HG03354 (cell line): ENCODE results near the gene KCNJ9.
"Not testable (repeated sequence)": the region's sequence is repeated elsewhere in the genome, so short reads cannot be mapped to it uniquely, and the experiment has no call there.

Experiments used
- ATAC-seq: cut with Tn5 transposase; IDR thresholded peaks from one replicate; pipeline ENCODE4 v1.9.1; 2021; ENCODE audit warnings: mild to moderate bottlenecking; ENCODE audit not compliant: unreplicated experiment, poor library complexity, severe bottlenecking

The KCNJ9 gene

DNA sequence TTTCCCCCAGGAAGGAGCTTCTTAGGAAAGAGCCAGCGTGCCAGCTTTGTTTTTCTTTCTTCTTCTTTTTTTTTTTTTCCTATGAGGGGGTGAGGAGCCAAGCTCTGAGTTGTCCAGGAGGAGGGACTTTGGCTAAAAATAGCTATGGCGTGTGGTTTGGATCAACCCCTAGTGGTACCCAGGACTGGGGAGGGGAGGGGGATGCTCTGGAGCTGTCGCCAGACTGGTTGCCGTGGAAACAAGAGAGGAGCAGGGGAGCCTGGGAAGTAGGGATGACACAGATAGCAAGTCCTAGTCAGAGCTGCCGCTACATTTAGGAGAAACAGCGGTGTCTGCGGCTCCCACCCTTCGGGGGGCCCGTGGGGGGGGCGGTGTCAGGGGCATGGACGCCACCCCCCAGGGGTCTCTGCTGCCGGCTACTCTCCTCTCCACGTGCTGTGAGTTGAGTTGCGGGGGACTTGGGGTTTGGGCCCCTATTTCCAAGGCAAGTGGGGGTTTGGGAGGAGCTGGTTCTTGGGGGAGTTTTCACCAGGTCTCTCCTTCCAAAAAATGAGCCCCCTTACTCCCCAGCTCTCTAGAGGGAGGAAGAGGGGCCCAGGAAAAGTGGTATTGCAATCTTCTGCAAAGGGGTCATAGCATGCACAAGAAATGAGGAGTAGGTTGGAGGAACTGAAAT lies at the start of gene KCNJ9:
Gene KCNJ9 (plus strand): TSS at position 278 of the 676 bp plus-strand sequence. CDS start 2,493 bp downstream, outside the sequence.
- no peak for ATAC-seq

DNA sequence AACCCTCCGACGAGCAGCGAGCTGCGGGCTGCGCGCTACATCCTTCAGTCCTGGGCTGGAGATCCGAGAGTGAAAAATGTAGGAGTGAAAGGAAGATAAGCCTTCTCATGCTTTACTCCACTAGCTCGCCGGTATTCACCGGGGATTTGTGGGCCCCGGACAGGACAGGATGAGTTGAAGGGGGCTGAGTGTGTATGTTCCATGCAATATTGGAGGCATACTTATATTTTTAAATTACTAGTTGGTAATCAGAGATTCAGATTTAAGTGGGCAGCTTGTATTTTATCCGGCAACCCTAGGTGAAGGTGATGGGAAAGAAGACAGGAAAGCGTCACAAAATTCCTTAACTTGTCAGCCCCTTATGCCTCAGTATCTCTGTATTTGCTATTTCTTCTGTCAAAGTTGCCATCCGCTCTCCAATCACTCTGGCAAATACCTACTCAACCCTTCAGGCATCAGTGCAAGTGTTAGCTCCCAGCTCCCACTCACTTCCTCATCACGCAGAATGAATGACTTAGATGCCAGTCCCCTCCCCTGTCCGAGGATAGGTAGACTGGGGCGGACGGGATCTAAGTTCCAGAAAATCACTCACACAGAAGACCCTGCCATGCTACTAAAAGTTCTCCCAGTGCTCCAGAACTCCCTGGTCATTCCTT lies 49.0 kb upstream of the KCNJ9 start:
- ATAC-seq, result no peak

DNA sequence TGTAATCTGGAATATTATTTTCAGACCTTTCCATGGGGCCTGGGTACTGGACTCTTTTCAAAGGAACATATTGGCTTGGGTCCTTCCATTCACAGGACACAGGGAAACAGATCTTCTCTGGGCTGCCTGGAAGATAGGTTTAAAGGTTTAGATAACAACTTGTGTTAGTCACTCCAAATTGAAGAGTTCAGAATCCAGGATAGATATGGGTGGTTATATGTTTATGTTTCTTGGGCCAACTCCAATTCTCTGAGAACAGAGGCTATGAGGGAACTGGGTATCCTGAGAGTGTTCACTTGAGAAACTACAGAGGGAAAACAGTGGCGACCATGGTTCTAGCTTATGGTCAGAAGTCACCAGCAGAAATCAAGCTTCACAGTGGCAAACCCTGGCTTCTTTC lies 40.9 kb upstream of the KCNJ9 start:
- ATAC-seq, result no peak

DNA sequence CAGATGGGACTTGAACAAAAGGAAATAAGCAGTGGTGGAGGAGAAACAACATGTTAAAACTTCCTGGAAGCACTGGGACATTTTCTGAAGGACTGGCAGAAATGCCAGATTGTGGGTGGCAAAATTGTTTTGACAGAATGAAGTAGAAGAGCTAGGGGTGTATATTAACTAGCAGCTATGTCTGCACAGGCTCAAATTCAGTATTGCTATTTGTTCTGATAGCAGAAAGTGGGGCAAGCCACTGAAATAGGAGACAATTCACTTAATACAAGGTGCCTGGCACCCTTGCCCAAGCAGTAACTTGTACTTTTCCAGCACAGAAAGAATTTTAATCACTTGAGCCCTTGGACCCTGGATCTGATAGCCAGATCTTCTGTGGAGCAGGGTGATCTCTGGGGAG lies 37.8 kb upstream of the KCNJ9 start:
- ATAC-seq, result no peak

DNA sequence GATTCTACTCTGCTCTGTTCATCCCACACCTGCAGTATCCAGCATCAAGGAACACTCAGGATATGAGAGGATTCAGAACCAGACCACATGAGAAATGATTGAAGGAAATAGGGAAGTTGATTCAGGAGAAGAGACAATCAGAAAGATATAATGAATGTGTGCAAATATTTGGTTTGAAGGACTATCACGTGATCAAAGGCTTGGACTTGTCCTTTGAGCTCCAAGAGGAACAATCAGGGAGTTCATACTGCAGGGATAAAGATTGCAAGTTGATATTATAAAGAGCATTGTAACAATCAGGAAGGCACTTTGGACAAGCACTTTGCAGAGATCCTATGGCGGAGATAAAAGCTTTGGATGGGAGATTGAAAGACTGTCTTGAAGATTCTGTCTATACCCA lies 35.7 kb upstream of the KCNJ9 start:
- no peak for ATAC-seq

DNA sequence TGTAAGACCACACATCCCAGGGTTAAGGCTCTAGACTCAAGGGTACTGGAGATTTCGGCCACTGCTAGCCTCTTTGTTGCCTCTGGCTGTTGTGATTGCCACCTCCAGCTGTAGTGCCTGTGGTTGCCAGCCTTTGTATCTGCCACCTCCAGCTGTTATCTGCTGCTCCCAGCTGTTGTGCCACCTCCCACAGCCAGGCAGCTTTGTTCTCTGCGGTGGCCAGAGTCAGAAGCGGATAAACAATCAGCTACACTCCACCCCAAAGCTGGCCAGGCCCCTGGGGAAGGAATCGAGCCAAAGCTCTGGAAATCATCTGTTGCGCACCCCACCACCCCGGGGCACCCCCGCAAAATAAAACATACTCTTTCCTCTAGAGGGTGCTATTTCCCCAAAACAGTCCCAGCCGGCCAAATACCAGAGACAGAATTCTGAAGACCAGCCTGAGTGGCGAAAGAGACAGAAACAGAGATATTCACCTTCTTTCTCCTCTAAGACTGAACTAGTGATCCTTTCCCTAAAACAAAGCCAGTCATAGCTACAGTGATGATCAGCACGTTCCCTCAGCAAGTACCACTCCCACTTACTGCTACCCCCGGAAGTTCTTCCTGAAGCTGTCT lies 34.7 kb upstream of the KCNJ9 start:
- ATAC-seq, result peak; percentile 80

DNA sequence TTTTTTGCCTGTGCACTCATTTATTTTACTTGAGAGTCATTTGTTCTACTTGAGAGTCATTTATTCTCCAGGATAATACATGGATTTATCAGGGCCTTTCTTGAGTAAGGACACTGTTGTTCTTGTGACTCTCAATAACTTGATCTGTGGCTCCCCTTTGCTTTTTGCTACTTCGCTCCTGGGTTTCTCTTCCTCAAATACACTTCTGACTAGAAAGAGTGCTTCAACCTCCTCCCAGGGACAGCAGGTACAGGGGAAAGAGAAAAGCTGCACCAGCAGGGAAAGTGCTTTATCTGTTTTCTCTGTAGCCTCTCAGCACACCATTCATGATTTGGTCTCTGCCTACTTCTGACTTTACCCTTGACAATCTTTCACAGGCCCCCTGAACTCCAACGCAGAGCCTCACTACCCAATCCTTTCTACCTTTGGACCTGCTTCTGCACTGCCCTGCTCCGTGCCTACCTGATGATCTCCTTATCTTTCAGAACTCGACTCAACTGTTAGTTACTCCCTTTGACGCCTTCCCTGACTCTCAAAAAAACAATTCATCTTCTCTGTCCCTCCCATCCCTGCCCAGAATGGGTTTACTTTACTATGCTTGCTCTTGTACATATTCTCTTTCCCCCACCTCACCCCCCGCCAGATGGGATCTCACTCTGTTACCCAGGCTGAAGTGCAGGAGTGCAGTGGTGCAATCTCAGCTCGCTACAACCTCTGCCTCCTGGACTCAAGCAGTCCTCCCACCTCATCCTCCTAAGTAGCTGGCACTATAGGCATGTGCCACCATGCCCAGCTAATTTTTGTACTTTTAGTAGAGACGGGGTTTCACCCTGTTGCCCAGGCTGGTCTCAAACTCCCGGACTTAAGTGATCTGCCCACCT lies 34.0 kb upstream of the KCNJ9 start:
- peak; percentile 36 for ATAC-seq

DNA sequence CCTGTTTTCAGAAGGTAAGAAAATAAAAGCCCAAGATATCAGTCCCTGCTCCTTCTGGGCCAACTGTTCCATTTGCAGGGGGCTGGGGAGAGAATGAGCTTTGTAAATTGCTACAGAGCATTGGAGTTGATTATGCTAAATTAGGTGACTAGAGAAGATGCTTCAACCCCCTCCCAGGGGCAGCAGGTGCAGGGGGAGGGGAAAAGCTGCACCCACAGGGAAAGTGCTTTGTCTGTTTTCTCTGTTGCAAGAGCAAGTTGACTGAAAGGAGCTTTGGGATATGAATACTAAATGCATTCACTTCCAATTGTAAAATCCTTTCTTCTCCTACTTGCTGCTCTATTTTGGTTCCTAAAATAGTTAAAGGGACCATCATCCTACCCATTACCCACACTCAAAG lies 33.0 kb upstream of the KCNJ9 start:
- ATAC-seq, result no peak

DNA sequence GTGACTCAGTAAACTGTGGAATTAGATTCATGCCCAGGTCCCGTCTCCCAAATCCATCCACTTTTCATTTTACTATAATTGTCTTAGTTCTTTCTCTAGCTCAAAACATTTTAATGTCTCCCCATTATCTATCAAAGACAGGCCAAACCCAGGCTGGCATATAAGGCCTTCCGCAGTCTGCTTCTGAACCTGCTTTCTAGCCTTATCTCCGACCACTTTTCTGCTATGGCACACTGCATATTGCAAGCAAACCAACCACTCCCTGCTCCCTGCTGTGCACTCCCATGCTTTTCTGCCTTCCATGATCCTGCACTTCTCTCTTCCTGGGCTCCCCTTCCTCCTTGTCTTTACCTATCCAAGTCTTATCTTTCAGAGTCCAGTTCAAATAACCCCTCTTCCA lies 32.2 kb upstream of the KCNJ9 start:
- ATAC-seq, result no peak

DNA sequence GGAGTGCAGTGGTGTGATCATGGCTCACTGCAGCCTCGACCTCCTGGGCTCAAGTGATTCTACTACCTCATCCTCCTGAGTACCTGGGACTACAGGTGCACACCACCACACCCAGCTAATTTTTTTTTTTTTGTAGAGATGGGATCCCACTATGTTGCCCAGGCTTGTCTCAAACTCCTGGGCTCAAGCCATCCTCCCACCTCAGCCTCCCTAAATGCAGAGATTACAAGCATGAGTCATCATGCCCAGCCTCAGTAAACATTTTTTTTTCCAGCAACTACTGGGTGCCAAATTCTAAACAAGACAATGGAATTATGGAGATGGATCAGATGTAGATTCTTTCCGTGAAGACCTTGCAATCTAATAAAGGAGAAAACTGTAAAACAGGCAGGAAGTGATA lies 31.2 kb upstream of the KCNJ9 start:
- ATAC-seq, result not testable (repeated sequence)

DNA sequence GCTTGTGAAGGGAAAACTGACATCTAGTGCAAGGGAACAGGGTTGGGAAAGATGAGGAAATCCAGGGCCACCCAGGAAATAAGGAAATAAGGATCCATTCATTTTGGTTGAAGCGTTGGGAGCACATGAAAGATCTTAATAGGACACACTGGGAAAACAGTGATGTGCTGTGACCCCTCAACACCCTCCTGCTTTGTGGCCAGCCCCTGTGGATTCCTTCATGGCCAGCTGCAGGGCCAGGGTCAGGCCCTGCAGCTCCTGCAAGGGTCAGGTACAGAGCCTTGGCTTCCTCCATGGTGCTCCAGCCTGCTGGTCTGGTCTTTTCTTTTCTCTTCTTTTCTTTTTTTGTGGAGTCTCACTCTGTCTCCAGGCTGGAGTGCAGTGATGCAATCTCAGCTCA lies 30.7 kb upstream of the KCNJ9 start:
- ATAC-seq, result no peak

DNA sequence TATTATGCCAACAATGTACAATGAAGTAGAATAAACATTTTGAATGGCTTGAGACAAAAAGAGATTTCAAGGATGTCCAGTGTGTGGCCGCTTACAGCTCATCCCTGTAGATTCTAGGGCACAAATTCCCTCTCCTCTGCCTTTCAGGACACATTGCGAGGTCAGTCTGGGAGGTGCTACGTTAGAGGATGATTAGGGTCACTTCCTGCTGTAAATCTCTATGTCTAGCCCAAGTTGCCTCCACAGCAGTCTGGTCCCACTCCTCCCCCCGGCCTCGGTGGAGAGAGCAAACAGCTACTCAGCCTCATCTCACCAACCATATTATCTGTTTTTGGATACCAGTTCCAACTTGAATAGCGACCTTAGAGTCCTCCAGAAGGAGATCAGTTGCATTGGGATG lies 28.4 kb upstream of the KCNJ9 start:
- ATAC-seq, result no peak

DNA sequence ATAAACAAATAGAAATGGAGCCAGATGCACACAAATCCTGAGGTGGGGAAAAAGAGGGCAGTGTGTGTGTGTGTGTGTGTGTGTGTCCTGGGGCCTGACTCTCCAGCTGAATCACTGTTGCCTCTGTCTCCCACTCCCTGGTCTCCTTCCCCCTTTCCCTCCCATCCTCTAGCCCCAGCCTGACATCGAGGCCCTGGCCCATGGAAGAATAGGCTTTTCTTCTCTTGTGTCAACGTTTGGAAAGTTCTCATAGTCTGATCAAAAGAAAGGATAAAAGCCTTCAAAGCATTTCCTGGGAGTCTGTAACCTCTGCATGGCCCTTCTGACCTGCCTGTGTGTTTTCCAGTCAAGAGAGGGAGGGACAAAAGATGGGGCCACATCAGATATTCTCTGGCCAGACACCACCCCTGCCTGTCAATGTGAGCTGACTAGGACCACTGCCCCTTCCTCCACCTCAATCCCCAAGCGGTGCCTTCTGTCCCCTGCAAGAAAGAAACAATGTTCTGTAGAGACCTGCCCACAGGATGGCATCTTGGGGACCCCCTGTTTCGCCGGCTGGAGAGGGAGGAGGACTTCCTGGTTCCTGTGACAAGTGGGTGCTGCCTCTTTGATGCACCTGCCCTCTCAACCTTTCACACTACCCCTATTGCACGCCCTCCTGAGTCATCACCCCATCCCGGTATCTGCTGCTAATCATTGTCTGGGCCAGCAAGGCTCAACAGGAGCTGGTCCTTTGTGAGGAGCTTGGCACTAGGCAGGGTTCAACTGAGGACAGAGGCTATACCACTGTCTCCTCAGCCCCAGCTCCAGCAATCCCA lies 27.6 kb upstream of the KCNJ9 start:
- ATAC-seq, result no peak

DNA sequence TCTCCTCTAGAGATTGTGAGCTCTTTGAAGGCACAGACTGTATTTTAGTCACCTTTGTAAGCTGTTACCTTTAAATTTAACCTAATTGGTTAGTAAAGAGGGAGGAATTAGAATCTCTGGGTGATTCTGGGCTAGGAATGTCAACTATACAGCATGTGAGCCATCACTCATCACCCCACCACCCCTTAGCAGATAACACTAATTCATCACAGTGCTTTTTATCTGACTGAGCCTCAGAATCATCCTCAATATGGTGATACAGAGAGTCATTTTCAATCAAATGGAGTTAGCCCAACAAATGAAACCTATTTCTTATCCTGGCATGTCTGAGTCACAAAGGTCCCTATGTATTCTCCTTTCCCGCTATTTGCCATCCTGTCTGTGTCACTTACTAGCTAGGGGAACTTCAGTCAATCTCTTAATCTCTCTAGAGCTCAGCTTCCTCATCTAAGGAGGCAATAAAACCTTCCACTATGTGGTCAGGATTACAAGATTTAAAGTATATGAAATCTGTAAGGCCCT lies 24.6 kb upstream of the KCNJ9 start:
- no peak for ATAC-seq

DNA sequence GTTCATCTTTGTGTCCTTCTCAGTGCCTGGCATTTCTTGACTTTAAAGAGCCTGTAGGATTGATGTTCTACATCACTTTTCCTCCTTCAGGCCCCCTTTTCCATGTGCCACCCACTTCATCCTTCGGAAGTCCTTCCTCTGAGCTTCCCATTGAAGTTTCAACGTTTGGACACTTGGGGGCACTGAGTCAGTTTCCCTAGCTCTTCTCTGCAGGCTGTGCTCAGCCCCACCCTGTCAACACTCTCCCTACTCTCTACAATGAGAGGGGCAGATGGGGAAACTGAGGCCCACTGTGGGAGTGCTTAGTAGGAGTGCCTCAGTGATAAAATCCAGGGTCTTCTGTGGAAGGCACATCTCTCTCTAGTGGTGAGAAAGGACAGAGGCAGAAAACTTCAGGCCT lies 23.3 kb upstream of the KCNJ9 start:
- no peak for ATAC-seq

DNA sequence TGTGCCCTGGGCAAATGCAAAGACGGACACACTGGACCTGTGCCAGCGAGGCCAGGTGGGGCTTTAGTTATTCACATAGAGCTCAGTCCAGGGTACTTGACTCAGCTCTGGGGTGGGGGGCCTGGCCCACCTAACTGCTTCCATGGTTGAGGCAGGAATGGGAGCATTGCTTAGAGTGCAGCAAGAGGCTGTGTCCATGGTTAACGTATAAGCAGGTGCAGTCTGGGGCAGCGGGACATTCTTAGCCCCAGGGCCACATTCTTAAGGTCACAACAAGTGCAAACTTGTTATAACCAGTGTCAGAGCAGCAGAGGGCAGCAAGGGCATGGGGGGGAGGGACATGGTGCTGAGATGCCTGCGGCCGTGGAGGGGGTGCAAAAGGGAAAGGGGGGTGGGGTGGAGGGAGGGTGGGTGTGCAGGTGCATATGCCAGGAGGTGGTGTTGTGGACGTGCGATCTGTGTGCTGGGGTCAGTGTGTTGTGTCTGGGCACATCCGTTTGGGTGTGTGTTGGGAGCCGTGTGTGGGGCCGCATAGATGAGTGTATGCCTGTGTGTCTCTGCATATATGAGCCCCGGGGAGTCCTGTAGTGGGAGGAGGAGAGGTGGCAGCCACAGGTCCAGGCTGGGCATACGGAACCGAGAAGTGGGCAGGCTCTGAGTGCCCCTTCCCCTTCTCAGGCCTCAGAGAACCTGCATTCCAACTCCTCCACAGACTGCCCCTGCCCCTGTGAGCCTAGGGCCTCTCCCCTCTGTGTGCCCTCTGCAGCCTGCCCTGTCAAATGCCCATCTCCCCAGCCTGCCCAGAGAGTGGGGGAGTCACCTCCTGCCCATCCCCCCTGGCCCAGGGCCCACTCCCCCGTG lies 19.7 kb upstream of the KCNJ9 start:
- no peak for ATAC-seq

DNA sequence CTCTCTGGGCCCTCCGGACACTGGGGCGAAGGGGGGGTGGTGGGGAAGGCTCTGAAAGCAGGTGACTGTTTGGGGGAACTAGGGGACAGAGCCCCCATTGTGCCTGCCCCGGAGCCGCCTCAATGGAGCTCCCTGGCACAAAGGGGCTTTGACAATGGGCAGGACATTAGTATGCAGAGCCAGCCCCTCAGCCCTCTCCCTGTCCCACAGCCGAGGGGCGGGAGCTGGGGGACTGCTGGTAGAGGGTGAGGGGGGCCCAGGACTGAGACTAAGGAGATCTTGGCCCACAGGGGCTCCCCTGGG lies 19.2 kb upstream of the KCNJ9 start:
- no peak for ATAC-seq

DNA sequence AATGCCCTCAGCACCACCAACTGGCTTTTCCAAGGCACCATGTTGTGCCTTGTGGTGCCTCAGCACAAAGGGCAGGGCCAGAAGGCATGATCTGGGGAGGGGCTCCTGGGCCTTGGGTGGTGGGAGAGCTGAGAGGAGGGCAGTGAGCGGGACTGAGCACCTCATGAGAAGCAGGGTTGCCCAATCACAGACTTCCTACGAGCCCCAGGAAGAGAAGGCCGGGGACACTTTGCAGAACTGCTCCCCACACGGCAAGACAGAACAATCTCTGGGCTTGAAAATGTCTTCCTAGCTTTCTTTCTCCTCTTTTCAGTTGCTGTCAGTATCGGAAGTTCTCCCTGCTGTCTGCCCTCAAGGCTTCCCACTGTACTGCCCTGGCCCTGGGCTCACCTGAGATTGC lies 18.2 kb upstream of the KCNJ9 start:
- no peak for ATAC-seq

DNA sequence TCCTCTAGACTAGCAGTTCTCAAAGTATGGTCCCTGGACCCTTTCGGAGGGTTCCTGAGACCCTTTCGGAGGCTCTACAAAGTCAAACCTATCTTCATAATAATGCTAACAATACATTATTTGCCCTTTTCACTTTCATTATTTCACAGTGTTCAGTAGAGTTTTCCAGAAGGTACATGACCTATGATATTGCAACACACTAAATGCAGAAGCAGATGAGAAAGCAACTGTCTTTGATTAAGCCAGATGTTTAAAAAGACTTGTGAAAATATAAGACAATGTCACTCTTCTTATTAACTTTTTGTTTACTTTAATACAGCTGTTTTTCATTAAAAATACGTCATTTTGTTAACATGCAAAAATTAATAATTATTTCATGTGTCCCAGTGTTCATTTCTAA lies 17.2 kb upstream of the KCNJ9 start:
- ATAC-seq, result no peak
